GM23248 (cell line): Measurements from ENCODE around the gene RXRA.

Experiments used
- EZH2 ChIP-seq: fragments of 200-600 bp; sonication (generic); IDR thresholded peaks from 2 replicates; pipeline ENCODE4 v1.6.1; 2018; ENCODE audit warnings: antibody characterized with exemption, mild to moderate bottlenecking; ENCODE audit not compliant: insufficient read depth, poor library complexity, severe bottlenecking
- EZH2phosphoT487 ChIP-seq: fragments of 200-600 bp; sonication (generic); IDR thresholded peaks from 2 replicates; pipeline ENCODE4 v1.6.1; 2018; ENCODE audit warnings: antibody characterized with exemption, moderate library complexity, mild to moderate bottlenecking, low read depth; ENCODE audit not compliant: insufficient read depth

DNA sequence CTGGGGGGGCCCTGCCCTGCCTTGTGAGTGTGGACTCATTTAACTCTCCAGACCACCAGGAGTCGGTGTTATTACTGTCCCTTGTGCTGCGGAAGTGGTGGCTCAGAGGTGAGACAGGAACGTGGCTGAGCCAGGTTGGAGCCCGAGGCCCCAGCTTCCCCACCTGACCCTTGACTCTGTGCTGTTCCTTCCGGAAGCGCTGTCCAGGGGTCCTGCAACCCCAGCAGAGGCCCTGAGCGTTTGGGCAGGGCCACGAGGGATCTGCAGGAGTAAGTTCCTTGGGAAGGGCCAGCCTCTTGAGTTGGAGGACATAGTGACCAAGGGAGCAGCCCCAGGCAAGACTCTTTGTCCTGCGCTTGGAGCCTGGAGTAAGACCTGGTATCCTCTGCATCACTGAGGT is 99.6 kb downstream of the RXRA start:
- TF ChIP-seq EZH2 = no peak
- no peak for TF ChIP-seq EZH2phosphoT487
